CD4-positive, alpha-beta T cell treated with Interleukin-15 for 1 hour (primary cell): Measurements from ENCODE around the gene LCN12.

Experiments
- DNase-seq: peaks from one replicate; pipeline ENCODE4 v3.0.0-alpha.2; 2020

Gene LCN12

GRCh38 chr9:136927343-136928271 lies 24.5 kb upstream of the LCN12 start:
- DNase-seq = no peak

GRCh38 chr9:136928591-136928990 lies 23.5 kb upstream of the LCN12 start:
- no peak for DNase-seq

GRCh38 chr9:136930014-136930413 lies 22.1 kb upstream of the LCN12 start:
- DNase-seq = no peak

- no peak for DNase-seq
Measured at GRCh38 chr9:136931611-136932130, 20.4 kb upstream of the LCN12 start.

- DNase-seq = no peak
Measured at GRCh38 chr9:136934277-136934676, 17.8 kb upstream of the LCN12 start.

- no peak for DNase-seq
Measured at GRCh38 chr9:136935651-136936050, 16.4 kb upstream of the LCN12 start.

- DNase-seq = no peak
Measured at GRCh38 chr9:136936645-136937170, 15.4 kb upstream of the LCN12 start.

- no peak for DNase-seq
Measured at GRCh38 chr9:136937186-136938001, 14.7 kb upstream of the LCN12 start.

GRCh38 chr9:136939431-136939995 lies 12.6 kb upstream of the LCN12 start:
- DNase-seq = no peak

GRCh38 chr9:136939996-136940525 lies 12.0 kb upstream of the LCN12 start:
- no peak for DNase-seq

- no peak for DNase-seq
Measured at GRCh38 chr9:136940526-136941230, 11.4 kb upstream of the LCN12 start.

GRCh38 chr9:136941231-136942111 lies 10.6 kb upstream of the LCN12 start:
- DNase-seq = no peak

GRCh38 chr9:136942112-136942880 lies 9.8 kb upstream of the LCN12 start:
- DNase-seq = no peak

- DNase-seq = no peak
Measured at GRCh38 chr9:136942881-136943230, 9.2 kb upstream of the LCN12 start.

- no peak for DNase-seq
Measured at GRCh38 chr9:136943291-136944211, 8.5 kb upstream of the LCN12 start.

- no peak for DNase-seq
Measured at GRCh38 chr9:136944212-136944518, 7.9 kb upstream of the LCN12 start.

- peak; percentile 94 for DNase-seq
Measured at GRCh38 chr9:136944519-136945332, 7.3 kb upstream of the LCN12 start, which contains the start of the genes C8G and FBXW5. Gene C8G, plus strand, starts transcription at chr9:136945243. Its CDS starts 78 bp downstream, at chr9:136945321. Gene FBXW5, minus strand, starts transcription at chr9:136944738. Its CDS starts 655 bp downstream, at chr9:136944083.
